NB4 (cell line): ENCODE data around the gene GGCX.

Source experiments
- DNase-seq: peaks from one replicate; pipeline ENCODE4 v3.0.0; 2010; ENCODE audit warnings: low read depth
- H3K4me3 ChIP-seq: one replicate; pipeline ENCODE4 v1.5.1; 2011; ENCODE audit warnings: mild to moderate bottlenecking, low read depth, low read length, moderate library complexity
- MYC ChIP-seq: IDR thresholded peaks from 2 replicates; pipeline ENCODE4 v1.6.1; 2011; ENCODE audit warnings: low read depth, low read length
- POLR2A ChIP-seq: IDR thresholded peaks from 2 replicates; pipeline ENCODE4 v1.6.1; 2011; ENCODE audit warnings: mild to moderate bottlenecking; ENCODE audit not compliant: insufficient read length; ENCODE audit errors: extremely low read depth
- TF ChIP-seq, protein P1 (sequence below): IDR thresholded peaks from 2 replicates; pipeline ENCODE4 v1.6.1; 2011; ENCODE audit warnings: low read depth, low read length
- TF ChIP-seq, protein P2 (sequence below): IDR thresholded peaks from one replicate; pipeline ENCODE4 v1.5.1; 2012; ENCODE audit warnings: low read depth, low read length

Gene GGCX

DNA sequence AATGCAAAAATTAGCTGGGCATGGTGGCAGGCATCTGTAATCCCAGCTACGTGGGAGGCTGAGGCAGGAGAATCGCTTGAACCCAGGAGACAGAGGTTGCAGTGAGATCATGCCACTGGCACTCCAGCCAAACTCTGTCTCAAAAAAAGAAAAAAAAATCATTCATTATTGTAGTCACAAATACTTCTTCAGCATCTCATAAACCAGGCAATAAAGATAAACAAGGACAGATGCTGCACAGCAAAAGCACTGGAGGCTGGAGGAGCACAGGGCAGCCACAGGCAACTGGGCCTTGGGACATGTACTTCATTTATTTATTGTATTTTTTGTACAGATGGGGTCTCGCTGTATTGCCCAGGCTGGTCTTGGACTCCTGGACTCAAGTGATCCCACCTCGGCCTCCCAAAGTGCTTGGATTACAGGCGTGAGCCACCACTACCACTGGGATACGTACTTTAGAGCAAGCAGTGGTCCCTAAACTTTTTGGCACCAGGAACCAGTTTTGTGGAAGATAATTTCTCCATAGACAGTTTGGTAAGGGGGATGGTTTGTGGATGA, 39.1 kb downstream of the GGCX start:
- TF ChIP-seq, protein P1, sequence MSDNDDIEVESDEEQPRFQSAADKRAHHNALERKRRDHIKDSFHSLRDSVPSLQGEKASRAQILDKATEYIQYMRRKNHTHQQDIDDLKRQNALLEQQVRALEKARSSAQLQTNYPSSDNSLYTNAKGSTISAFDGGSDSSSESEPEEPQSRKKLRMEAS = no peak
- no peak for TF ChIP-seq POLR2A
- TF ChIP-seq, protein P2, sequence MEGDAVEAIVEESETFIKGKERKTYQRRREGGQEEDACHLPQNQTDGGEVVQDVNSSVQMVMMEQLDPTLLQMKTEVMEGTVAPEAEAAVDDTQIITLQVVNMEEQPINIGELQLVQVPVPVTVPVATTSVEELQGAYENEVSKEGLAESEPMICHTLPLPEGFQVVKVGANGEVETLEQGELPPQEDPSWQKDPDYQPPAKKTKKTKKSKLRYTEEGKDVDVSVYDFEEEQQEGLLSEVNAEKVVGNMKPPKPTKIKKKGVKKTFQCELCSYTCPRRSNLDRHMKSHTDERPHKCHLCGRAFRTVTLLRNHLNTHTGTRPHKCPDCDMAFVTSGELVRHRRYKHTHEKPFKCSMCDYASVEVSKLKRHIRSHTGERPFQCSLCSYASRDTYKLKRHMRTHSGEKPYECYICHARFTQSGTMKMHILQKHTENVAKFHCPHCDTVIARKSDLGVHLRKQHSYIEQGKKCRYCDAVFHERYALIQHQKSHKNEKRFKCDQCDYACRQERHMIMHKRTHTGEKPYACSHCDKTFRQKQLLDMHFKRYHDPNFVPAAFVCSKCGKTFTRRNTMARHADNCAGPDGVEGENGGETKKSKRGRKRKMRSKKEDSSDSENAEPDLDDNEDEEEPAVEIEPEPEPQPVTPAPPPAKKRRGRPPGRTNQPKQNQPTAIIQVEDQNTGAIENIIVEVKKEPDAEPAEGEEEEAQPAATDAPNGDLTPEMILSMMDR = no peak
- TF ChIP-seq MYC = no peak
- no peak overlapping the region for H3K4me3 ChIP-seq
- no peak for DNase-seq

DNA sequence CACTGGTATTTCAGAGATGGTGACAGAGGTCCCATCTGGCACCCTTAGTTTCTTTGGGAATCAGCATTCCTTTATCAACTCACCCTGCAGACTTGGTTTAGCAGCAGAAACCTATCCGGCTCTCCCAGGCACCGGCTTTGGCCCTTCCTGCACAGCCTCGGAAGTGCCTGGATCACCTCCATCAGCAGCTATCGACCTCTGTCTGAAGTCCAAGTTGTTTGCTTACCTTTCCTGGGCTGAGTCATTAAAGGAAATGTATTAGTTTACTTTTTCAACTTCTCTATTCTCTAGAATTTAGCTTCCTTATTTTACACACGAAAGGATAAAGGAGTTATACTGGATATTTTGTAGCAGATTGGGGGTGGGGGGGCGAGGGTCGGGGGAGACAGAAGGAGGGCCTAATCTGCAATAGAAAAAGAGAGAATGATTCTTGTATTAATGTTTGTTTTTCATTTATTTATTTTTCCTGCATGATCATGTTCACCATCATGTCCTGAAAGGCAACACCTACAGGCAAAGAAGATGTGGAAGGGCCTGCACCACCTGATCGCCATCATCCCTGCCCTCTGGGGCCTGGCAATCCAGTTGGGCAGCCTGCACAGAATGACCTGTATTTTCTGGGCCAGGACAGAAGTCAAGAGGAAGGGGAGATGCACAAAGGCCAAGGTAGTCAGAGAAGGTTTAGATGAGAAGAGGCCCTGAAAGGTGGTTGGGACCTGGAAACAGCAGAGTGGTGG, 44.5 kb downstream of the GGCX start:
- DNase-seq = peak; percentile 46
- no peak for TF ChIP-seq POLR2A
- TF ChIP-seq, protein P2 = no peak
- TF ChIP-seq, protein P1 = no peak
- TF ChIP-seq MYC = no peak
- no peak overlapping the region for H3K4me3 ChIP-seq

DNA sequence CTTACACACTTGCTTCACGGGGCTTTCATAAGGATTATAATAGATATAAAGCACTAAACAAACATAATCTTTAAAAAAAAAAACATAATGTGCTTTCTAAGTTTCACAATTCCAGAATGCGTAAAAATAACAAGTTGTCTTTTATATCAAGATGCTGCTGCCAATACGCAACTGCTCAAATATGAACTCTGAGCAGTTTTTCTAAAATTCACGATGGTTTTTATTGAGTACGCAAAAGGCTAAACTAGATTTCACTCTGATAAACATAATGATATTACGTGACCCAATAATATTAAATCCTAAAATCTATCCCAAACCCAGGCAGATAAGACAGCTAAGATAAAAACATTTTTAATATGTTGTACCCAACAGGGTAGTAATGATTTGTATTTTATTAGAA, 47.0 kb downstream of the GGCX start:
- DNase-seq = no peak
- H3K4me3 ChIP-seq = no peak overlapping the region
- no peak for TF ChIP-seq MYC
- TF ChIP-seq, protein P1 = no peak

DNA sequence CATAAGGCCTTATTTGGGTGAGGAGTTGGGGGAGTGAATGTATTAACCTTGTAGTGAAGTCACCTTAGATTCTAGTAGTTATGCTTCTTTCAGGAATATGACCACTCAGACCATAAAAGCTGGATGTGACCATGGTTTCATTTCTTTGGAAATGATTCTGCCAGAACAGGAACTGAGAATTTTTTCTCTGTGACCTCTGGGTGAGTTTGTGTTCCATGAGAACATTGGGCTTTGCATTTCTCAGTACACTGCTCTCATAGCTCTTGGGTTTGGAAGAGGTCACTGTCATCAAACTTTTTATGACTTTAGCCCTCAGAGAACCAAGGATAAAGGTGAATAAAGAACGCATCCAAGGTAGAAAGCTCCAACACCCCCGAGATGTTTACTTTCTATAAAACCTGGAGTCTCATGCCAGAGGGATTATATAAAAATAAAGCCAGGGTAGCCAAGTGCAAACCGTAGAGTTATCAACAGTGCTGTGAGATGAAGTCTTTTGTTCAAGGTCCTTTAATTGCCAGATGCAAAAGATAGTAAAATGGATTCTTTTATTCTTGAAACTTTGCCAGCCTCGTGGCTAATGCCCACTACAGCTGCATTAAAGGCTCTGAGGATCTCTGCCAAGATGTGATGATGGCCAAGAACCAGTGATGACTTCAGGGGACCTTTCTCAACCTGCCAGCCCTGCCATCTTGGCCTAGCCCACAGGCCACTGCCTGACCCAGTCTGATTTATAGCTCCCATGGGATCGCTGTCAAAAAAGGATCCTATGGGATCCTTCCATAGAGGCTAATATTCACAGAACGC, 50.1 kb downstream of the GGCX start:
- H3K4me3 ChIP-seq = no peak overlapping the region
- DNase-seq = no peak
- TF ChIP-seq, protein P1 = no peak
- TF ChIP-seq POLR2A (no peak), MYC (no peak)

DNA sequence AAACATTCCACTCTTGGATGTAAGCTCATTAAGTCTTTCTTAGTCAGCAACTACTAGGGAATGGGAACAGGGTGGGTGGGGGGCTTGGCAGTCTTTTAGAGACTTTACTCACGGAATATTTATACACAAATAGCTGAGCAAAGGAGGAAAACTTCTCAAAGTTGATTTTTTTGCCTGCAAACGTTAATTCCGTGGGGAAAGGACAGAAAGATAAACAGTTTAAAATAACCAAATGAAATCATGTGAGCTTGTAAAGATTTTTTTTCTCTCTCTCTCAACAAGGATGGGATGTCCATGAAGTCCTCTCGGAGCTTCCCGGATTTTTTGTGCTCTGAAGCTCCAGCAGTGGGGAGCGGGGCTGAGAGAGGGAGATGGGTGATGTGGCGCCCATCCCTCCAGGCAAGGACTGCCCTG, 54.5 kb downstream of the GGCX start:
- H3K4me3 ChIP-seq = no peak overlapping the region
- no peak for TF ChIP-seq MYC
- TF ChIP-seq, protein P1 = no peak
- no peak for TF ChIP-seq POLR2A
- TF ChIP-seq, protein P2 = no peak
- no peak for DNase-seq

DNA sequence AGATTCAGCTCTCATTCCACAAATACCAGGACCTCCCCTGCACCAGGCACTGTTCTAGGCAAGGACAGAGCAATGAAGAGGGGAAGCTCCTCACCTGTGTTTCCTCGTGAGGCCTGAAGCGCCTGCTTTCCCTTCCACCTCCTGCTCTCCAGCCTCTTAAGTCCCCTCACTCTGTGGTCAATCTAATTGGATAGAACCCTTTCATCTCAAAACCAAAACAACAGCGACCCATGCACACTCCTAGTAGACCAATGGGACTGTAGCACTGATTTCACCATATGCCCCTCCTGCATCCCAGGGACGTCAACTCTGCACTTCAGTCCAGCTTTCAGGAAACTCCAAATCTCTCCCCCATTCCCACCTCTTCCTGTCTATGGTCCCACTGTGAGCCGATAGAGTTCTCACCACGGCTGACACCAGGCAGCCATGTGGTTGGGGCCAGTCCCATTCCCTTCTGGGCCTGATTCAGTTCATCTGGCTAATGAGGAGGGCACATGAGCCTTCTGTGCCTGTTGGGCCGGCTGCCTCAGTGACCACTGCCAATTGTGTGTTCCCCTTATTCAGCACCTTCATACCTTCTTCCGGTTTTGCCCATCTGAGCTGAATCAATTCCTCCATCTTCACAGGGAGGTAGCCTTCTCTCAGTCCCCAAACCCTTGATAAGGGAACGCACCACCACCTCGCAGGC, 55.6 kb downstream of the GGCX start:
- H3K4me3 ChIP-seq = no peak overlapping the region
- DNase-seq = no peak
- TF ChIP-seq, protein P1 = no peak

DNA sequence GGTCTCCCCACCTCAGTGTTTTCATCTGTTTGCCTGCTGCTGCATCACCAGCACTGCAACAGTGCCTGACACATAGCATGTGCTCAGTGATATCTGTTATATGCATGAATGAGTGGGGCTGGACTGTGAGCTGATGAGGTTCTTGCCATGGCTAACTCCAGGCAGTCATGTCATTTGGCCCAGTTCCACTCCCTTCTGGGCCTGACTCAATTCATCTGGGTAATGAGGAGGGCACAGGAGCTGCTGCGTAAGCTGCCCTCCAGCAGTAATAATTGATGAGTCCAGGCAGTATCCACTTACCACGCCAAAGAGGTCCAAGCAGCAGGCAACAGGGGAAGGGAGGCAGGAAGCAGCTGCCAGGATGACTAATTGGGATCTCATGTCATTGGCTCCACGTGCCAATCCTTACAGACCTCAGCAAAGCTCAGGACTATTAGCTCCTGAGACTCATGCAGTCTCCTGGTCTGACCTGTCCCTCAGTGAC, 56.5 kb downstream of the GGCX start:
- DNase-seq = peak; percentile 74
- no peak for TF ChIP-seq POLR2A
- TF ChIP-seq, protein P1 = peak; percentile 30; the same call in 1 of the 2 replicates
- H3K4me3 ChIP-seq = no peak overlapping the region
